Endothelial cell (in vitro differentiated cells): ENCODE data around the gene FMNL1. TPM values are rescaled to one million over a fixed set of nuclear protein-coding genes. Genes with fewer than 3 reads are reported as not detected.

ENCODE experiments used
- DNase-seq: peaks from one replicate; pipeline ENCODE4 v3.0.0; 2021; ENCODE audit warnings: low spot score
- H3K27ac Mint-ChIP-seq: one replicate; pipeline ENCODE4 v1.8.0; 2021; ENCODE audit warnings: mixed read lengths, inconsistent platforms; ENCODE audit not compliant: unreplicated experiment
- H3K27me3 Mint-ChIP-seq: one replicate; pipeline ENCODE4 v1.8.0; 2021; ENCODE audit warnings: mild to moderate bottlenecking, moderate library complexity, mixed read lengths, inconsistent platforms; ENCODE audit not compliant: unreplicated experiment
- H3K36me3 Mint-ChIP-seq: one replicate; pipeline ENCODE4 v1.8.0; 2021; ENCODE audit warnings: mild to moderate bottlenecking, low read depth, mixed read lengths, inconsistent platforms; ENCODE audit not compliant: unreplicated experiment
- H3K4me1 Mint-ChIP-seq: one replicate; pipeline ENCODE4 v1.8.0; 2021; ENCODE audit warnings: mild to moderate bottlenecking, mixed read lengths, inconsistent platforms; ENCODE audit not compliant: unreplicated experiment
- H3K4me3 Mint-ChIP-seq: one replicate; pipeline ENCODE4 v1.8.0; 2021; ENCODE audit warnings: mild to moderate bottlenecking, mixed read lengths, inconsistent platforms; ENCODE audit not compliant: unreplicated experiment
- H3K9me3 Mint-ChIP-seq: one replicate; pipeline ENCODE4 v1.8.0; 2021; ENCODE audit warnings: mixed read lengths, inconsistent platforms; ENCODE audit not compliant: unreplicated experiment
- CTCF ChIP-seq: fragments of 200-600 bp; sonication (generic); IDR thresholded peaks from one replicate; pipeline ENCODE4 v1.5.0; 2021; ENCODE audit warnings: antibody characterized with exemption; ENCODE audit not compliant: unreplicated experiment
- total RNA-seq: library from RNA; stranded (reverse); fragmentation: NEBNext Ultra II Directional; extraction: Animal tissue kit (Norgen Biotek cat#: 25700); gene quantifications from one replicate; pipeline ENCODE4 v1.2.1, GENCODE V29; 2021; ENCODE audit not compliant: unreplicated experiment

Gene FMNL1
- total RNA-seq, 1 donor from 2014 or later, result 103 TPM

- H3K4me3 Mint-ChIP-seq, result no peak overlapping the region
- peaks cover 9% of the 10 kb centered on the region for H3K27me3 Mint-ChIP-seq
- TF ChIP-seq CTCF, result no peak
Observed at GRCh38 chr17:45229681-45230409, 8.2 kb downstream of the FMNL1 start.

GRCh38 chr17:45230410-45230786, 8.7 kb downstream of the FMNL1 start:
- Mint-ChIP-seq H3K4me3 (no peak overlapping the region), H3K36me3 (peaks cover 5% of the 10 kb centered on the region), H3K27ac (no peak overlapping the region), H3K9me3 (no peaks in the 10 kb centered on the region), H3K4me1 (peaks cover 19% of the 10 kb centered on the region), H3K27me3 (peaks cover 9% of the 10 kb centered on the region)
- TF ChIP-seq CTCF, result no peak
- DNase-seq, result no peak

More at GRCh38 chr17:45229681-45230409, 8.2 kb downstream of the FMNL1 start:
- no peaks in the 10 kb centered on the region for H3K9me3 Mint-ChIP-seq
- H3K36me3 Mint-ChIP-seq, result peaks cover 5% of the 10 kb centered on the region
- H3K27ac Mint-ChIP-seq, result no peak overlapping the region
- peaks cover 22% of the 10 kb centered on the region for H3K4me1 Mint-ChIP-seq
- no peak for DNase-seq

- Mint-ChIP-seq H3K27me3 (peaks cover 9% of the 10 kb centered on the region), H3K4me3 (no peak overlapping the region), H3K27ac (no peak overlapping the region), H3K36me3 (peaks cover 5% of the 10 kb centered on the region), H3K4me1 (peaks cover 19% of the 10 kb centered on the region), H3K9me3 (no peaks in the 10 kb centered on the region)
- DNase-seq, result no peak
- TF ChIP-seq CTCF, result no peak
Observed at GRCh38 chr17:45230787-45231480, 9.2 kb downstream of the FMNL1 start.

GRCh38 chr17:45231481-45232116, 9.9 kb downstream of the FMNL1 start:
- H3K9me3 Mint-ChIP-seq, result no peaks in the 10 kb centered on the region
- peaks cover 9% of the 10 kb centered on the region for H3K27me3 Mint-ChIP-seq
- H3K4me3 Mint-ChIP-seq, result no peak overlapping the region
- peak; percentile 18 for TF ChIP-seq CTCF
- no peak overlapping the region for H3K27ac Mint-ChIP-seq
- peaks cover 17% of the 10 kb centered on the region for H3K4me1 Mint-ChIP-seq
- peak; percentile 49 for DNase-seq
- H3K36me3 Mint-ChIP-seq, result peaks cover 5% of the 10 kb centered on the region
